K562 (cell line): Measurements from ENCODE around the gene GSDME. TPM values are rescaled to one million over a fixed set of nuclear protein-coding genes. Genes with fewer than 3 reads are reported as not detected.

Experiments used
- EP300 ChIP-seq: IDR thresholded peaks from 2 replicates; pipeline ENCODE4 v1.6.1; 2012; ENCODE audit warnings: low read length, improper control_type of control experiment
- HDAC1 ChIP-seq, 2 experiments: fragments of 450-650 bp; IDR thresholded peaks; 2 replicates each; pipeline ENCODE4 v1.6.1; 2016 to 2017; ENCODE audit warnings: inconsistent platforms in 1 of 2, mild to moderate bottlenecking in 1 of 2, moderate library complexity in 1 of 2
- ILK ChIP-seq: fragments of 450-650 bp; IDR thresholded peaks from 2 replicates; pipeline ENCODE4 v1.6.1; 2016; ENCODE audit warnings: missing genetic modification characterization, low read depth, mild to moderate bottlenecking, missing compliant biosample characterization, moderate library complexity, borderline replicate concordance
- MEF2A ChIP-seq: IDR thresholded peaks from 2 replicates; pipeline ENCODE4 v1.6.1; 2011; ENCODE audit warnings: low read depth, mild to moderate bottlenecking, low read length, moderate library complexity; ENCODE audit not compliant: control insufficient read depth
- TSC22D4 ChIP-seq: fragments of 450-650 bp; IDR thresholded peaks from 2 replicates; pipeline ENCODE4 v1.6.1; 2016; ENCODE audit warnings: missing genetic modification characterization, missing biosample characterization, control low read depth
- ZNF324 ChIP-seq: fragments of 250-450 bp; sonication (Bioruptor Pico); IDR thresholded peaks from 2 replicates; pipeline ENCODE4 v1.4.0; 2020; ENCODE audit warnings: mild to moderate bottlenecking
- ZNF445 ChIP-seq: fragments of 250-450 bp; sonication (Bioruptor Pico); IDR thresholded peaks from 2 replicates; pipeline ENCODE4 v1.4.0; 2020; ENCODE audit warnings: low read depth, mild to moderate bottlenecking, moderate library complexity
- polyA plus RNA-seq, 8 experiments: library from polyadenylated mRNA; depleted of rRNA in 4 of 8; stranded (reverse) in 5 of 8; unstranded in 3 of 8; fragments of >200 nt; fragmentation: Nextera tagmentation in 2 of 8; fragmentation: Illumina TruSeq in 1 of 8; extraction: Ambion mirVana in 2 of 8; extraction: Trizol in 1 of 8; gene quantifications; 2 replicates each; pipeline versions ENCODE4 v1.2.1 to v1.2.3, GENCODE V29; 2011 to 2014; ENCODE audit warnings: inconsistent platforms in 1 of 8, missing spikeins in 1 of 8
- total RNA-seq, 7 experiments: library from RNA; depleted of rRNA in 6 of 7; stranded (reverse); fragments of >200 nt in 6 of 7; fragmentation: Illumina TruSeq in 2 of 7; extraction: Trizol in 2 of 7; gene quantifications; 2 replicates each; pipeline versions ENCODE4 v1.2.1 to v1.2.3, GENCODE V29; 2011 to 2021; ENCODE audit warnings: low replicate concordance in 1 of 7
- TF ChIP-seq, protein P1 (sequence below), 2 experiments: fragments of 450-650 bp; IDR thresholded peaks; 2 replicates each; pipeline ENCODE4 v1.6.1; 2016; ENCODE audit warnings: mild to moderate bottlenecking in 2 of 2, borderline replicate concordance in 1 of 2, low read depth in 1 of 2, moderate library complexity in 1 of 2
- TF ChIP-seq, protein P2 (sequence below): fragments of 450-650 bp; formaldehyde crosslinking; IDR thresholded peaks from 2 replicates; pipeline ENCODE4 v1.4.0; 2022; ENCODE audit warnings: mild to moderate bottlenecking, moderate library complexity
- TF ChIP-seq, protein P3 (sequence below): fragments of 200-800 bp; sonication (Bioruptor generic); IDR thresholded peaks from 2 replicates; pipeline ENCODE4 v1.6.1; 2017; ENCODE audit warnings: missing genetic modification characterization, missing compliant biosample characterization
- TF ChIP-seq, protein P4 (sequence below): fragments of 450-650 bp; IDR thresholded peaks from 2 replicates; pipeline ENCODE4 v1.7.1; 2018; ENCODE audit warnings: mild to moderate bottlenecking, low read depth; ENCODE audit not compliant: partially characterized antibody

The GSDME gene
- total and polyA plus RNA-seq, 9 of the 15 experiments (the other 6 are each of a cell fraction or from before 2014, with no cell fraction given) = 0.37 to 1.9 (median 0.62) TPM

DNA sequence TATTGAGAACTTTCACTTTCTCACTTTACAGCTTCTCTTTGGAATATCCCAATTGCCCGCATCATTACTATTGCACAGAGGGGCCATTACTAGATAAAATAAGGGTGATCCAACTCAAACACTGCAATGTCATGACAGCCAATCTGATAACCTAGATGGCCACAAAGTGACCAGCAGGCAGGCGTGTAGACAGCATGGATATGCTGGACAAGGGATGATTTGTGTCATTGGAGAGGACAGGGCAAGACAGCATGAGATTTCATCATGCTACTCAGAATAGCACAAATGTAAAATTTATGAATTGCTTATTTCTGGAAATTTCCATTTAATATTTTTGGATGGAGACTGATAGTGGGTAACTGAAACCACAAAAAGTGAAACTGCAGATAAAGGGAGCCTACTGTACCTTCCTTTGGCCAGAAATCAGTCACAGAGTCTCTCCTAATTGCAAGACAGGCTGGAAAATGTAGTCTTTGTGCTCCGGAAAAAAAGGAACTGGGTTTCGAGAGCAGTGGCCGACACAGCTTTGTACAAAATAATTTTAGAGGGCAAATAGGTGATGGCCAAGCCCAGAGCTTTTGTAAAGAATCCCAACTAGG lies 6.1 kb upstream of the GSDME start (continued):
- TF ChIP-seq, protein P1, sequence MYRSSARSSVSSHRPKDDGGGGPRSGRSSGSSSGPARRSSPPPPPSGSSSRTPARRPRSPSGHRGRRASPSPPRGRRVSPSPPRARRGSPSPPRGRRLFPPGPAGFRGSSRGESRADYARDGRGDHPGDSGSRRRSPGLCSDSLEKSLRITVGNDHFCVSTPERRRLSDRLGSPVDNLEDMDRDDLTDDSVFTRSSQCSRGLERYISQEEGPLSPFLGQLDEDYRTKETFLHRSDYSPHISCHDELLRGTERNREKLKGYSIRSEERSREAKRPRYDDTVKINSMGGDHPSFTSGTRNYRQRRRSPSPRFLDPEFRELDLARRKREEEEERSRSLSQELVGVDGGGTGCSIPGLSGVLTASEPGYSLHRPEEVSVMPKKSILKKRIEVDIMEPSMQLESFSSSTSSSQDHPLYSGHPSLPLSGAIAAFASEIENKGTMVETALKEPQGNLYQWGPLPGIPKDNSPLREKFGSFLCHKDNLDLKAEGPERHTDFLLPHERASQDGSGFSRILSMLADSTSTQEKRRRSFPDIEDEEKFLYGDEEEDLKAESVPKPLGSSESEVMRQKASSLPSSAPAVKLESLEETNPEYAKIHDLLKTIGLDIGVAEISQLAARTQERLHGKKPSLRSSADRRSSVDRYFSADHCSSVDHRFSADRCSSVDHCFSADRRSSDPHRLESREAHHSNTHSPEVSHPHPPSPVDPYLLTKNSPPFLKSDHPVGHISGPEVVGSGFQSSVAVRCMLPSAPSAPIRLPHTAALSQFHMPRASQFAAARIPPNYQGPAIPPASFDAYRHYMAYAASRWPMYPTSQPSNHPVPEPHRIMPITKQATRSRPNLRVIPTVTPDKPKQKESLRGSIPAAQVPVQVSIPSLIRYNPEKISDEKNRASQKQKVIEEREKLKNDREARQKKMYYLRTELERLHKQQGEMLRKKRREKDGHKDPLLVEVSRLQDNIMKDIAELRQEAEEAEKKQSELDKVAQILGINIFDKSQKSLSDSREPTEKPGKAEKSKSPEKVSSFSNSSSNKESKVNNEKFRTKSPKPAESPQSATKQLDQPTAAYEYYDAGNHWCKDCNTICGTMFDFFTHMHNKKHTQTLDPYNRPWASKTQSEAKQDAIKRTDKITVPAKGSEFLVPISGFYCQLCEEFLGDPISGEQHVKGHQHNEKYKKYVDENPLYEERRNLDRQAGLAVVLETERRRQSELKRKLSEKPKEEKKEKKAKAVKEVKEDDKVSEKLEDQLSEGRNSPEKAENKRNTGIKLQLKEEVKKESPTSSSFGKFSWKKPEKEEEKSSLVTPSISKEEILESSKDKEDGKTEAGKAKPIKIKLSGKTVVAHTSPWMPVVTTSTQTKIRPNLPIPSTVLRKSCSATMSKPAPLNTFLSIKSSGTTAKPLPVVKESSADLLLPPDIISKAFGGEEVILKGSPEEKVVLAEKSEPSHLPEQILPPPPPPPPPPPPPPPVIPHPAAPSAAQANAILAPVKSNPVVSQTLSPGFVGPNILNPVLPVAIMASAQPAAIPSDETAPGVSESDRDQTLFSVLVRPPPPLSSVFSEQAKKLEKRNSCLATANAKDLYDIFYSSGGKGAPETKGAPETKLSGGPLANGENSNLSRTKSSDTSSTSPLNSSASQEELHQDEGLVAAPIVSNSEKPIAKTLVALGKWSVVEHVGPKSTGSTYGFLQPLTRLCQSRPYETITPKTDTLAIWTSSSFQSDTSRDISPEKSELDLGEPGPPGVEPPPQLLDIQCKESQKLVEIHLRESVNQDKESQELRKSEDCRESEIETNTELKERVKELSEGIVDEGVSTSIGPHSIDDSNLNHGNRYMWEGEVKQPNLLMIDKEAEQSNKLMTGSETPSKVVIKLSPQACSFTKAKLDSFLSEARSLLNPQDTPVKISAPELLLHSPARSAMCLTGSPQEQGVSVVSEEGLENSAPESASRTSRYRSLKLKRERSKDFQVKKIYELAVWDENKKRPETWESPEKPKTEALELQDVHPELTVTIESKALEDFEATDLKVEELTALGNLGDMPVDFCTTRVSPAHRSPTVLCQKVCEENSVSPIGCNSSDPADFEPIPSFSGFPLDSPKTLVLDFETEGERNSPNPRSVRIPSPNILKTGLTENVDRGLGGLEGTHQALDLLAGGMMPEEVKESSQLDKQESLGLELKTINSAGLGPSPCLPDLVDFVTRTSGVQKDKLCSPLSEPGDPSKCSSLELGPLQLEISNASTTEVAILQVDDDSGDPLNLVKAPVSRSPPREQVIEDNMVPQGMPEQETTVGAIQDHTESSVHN (IDR thresholded peaks at IDR 0.05; ENCODE audit: borderline replicate concordance in 1 of 2, low read depth in 1 of 2) = peak in 1 of 2 experiments; percentile 95; a peak in 2 of 4 replicates
- TF ChIP-seq, protein P2, sequence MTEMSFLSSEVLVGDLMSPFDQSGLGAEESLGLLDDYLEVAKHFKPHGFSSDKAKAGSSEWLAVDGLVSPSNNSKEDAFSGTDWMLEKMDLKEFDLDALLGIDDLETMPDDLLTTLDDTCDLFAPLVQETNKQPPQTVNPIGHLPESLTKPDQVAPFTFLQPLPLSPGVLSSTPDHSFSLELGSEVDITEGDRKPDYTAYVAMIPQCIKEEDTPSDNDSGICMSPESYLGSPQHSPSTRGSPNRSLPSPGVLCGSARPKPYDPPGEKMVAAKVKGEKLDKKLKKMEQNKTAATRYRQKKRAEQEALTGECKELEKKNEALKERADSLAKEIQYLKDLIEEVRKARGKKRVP (CRISPR knock-in tag) = peak; percentile 96
- TF ChIP-seq MEF2A (no peak), TSC22D4 (no peak), ILK (tag) (no peak), EP300 (peak; percentile 88), ZNF445 (CRISPR knock-in tag) (no peak), HDAC1 (IDR thresholded peaks at IDR 0.05) (peak in 1 of 2 experiments; percentile 30; a peak in 1 of 4 replicates), ZNF324 (CRISPR knock-in tag) (peak; percentile 27; the same call in 1 of the 2 replicates)
- TF ChIP-seq, protein P3, sequence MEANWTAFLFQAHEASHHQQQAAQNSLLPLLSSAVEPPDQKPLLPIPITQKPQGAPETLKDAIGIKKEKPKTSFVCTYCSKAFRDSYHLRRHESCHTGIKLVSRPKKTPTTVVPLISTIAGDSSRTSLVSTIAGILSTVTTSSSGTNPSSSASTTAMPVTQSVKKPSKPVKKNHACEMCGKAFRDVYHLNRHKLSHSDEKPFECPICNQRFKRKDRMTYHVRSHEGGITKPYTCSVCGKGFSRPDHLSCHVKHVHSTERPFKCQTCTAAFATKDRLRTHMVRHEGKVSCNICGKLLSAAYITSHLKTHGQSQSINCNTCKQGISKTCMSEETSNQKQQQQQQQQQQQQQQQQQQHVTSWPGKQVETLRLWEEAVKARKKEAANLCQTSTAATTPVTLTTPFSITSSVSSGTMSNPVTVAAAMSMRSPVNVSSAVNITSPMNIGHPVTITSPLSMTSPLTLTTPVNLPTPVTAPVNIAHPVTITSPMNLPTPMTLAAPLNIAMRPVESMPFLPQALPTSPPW (CRISPR knock-in tag) = peak; percentile 67; the same call in 1 of the 2 replicates
- TF ChIP-seq, protein P4, sequence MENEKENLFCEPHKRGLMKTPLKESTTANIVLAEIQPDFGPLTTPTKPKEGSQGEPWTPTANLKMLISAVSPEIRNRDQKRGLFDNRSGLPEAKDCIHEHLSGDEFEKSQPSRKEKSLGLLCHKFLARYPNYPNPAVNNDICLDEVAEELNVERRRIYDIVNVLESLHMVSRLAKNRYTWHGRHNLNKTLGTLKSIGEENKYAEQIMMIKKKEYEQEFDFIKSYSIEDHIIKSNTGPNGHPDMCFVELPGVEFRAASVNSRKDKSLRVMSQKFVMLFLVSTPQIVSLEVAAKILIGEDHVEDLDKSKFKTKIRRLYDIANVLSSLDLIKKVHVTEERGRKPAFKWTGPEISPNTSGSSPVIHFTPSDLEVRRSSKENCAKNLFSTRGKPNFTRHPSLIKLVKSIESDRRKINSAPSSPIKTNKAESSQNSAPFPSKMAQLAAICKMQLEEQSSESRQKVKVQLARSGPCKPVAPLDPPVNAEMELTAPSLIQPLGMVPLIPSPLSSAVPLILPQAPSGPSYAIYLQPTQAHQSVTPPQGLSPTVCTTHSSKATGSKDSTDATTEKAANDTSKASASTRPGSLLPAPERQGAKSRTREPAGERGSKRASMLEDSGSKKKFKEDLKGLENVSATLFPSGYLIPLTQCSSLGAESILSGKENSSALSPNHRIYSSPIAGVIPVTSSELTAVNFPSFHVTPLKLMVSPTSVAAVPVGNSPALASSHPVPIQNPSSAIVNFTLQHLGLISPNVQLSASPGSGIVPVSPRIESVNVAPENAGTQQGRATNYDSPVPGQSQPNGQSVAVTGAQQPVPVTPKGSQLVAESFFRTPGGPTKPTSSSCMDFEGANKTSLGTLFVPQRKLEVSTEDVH = no peak
